Adrenal gland (tissue), 5 donors: ENCODE measurements around the gene UBE3B.
"Not testable (repeated sequence)": the region's sequence is repeated elsewhere in the genome, so short reads cannot be mapped to it uniquely, and the experiment has no call there.

Experiments
- CTCF ChIP-seq, 6 experiments: fragments of 450-650 bp in 4 of 6; fragments of 200-600 bp in 2 of 6; sonication (generic) in 1 of 6; IDR thresholded peaks; 1 replicate in 5 of 6; 2 replicates in 1 of 6; pipeline versions ENCODE4 v1.5.1 to v1.8.0; 2016 to 2021; ENCODE audit warnings: antibody characterized with exemption in 6 of 6, mild to moderate bottlenecking in 2 of 6, moderate library complexity in 1 of 6
- POLR2A ChIP-seq, 2 donors: fragments of 450-650 bp; IDR thresholded peaks; one replicate each; pipeline ENCODE4 v1.6.1; 2017; ENCODE audit warnings: antibody characterized with exemption in 2 of 2, mild to moderate bottlenecking in 2 of 2, moderate library complexity in 1 of 2
- donor health status: DM: no; HTN: no; CAD: no.

- not testable (repeated sequence) for TF ChIP-seq CTCF, POLR2A (IDR thresholded peaks at IDR 0.05)
These were observed 37.5 kb upstream of the UBE3B start for GRCh38 chr12:109439951-109440350.
